HG03565 (cell line): ENCODE results near the gene SLC12A7.
"Not testable (repeated sequence)": the region's sequence is repeated elsewhere in the genome, so short reads cannot be mapped to it uniquely, and the experiment has no call there.

ENCODE experiments used
- ATAC-seq: cut with Tn5 transposase; IDR thresholded peaks from one replicate; pipeline ENCODE4 v1.9.1; 2021; ENCODE audit warnings: mild to moderate bottlenecking, moderate library complexity; ENCODE audit not compliant: unreplicated experiment

Gene SLC12A7

DNA sequence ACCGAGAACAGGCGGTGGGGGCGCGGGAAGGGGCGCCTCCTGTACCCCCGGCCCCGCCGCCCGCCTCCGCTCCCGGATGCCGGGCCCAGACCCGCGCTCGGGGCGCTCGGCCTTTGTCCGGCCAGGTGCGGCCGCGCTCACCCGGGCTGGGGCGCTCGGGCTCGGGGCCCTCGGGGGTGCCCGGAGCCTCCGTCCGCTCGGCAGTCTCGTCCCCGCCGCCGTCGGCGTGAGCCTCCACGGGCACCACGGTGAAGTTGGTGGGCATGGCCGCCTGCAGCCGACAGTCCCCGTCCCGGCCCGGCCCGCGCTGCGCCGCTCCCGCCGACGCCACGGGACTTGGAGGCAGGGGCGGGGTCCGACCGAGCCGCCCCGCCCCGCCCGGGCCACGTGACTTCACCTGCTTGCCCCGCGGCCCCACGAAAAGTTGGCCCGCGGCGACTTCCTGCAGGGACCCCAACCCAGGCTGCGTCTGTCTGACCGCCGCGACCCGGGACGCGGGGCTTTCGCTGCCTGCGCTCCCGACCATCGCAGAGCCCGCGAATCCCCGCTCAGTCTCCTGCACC, at the start of gene SLC12A7:
TSS of gene SLC12A7 (minus strand) at position 337 of the 563 bp plus-strand sequence. CDS start at position 265, 72 bp downstream.
- peak; percentile 50 for ATAC-seq

DNA sequence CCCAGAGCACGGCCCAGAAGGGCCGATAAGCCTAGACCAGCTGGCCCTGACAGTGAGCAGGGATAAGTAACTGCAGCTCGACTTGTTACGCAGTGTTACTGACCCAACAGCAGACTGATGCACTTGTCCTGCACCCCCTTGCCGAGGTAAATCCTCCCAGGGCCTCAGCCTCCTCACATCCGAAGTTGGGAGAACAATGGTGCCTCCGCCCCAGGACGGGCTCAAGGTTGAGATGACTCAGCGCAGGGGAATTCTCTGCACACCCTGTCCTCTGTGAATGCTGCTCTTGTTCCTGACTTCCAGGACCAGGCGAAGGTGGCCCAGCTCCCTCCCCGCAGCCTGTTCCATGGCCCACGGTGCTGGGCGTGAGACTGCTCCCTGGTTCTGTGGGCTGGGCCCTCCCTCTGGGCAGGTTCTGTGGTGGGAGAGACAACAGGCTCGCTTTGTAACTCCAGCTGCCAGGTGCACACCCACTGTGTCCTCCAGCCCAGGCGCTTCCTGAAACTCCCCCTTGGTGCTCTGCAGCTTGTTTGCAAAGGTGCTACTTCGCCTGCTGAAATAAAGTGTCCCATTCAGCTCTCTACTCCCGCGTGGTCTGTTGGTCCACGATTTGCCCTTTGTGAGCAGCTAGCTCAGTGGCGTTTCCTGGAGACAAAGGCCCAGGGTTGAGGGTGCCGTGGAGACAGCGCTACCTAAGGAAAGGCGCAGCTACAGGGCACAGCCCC, 49.4 kb upstream of the SLC12A7 start:
- ATAC-seq: no peak

DNA sequence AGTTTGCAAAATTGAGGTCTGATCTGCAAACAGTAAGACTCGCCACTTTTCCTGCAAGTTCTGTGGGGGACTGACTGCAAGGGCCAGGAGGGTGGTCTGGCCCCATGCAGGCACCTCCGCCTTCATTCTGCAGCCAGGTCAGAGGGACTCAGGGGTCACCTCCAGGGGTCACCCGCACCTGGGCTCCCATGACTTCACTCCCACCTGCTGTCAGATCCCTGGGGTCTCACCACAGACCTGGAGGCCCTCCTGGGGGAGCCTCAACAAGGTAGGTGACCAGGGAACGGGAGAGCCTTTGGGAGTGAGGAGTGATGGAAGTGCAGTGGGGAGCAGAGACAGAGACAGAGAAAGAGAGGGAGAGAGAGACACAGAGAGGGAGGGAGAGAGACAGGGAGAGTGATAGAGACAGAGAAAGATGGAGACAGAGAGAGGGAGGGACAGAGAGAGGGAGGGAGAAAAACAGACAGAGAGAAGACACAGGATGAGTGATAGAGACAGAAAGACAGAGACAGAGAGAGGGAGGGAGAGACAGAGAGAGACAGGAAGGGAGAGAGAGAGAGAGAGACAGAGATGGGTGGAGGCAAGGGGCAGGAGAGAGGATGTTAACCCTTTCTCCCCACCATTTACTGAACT, 48.0 kb upstream of the SLC12A7 start:
- ATAC-seq: no peak

DNA sequence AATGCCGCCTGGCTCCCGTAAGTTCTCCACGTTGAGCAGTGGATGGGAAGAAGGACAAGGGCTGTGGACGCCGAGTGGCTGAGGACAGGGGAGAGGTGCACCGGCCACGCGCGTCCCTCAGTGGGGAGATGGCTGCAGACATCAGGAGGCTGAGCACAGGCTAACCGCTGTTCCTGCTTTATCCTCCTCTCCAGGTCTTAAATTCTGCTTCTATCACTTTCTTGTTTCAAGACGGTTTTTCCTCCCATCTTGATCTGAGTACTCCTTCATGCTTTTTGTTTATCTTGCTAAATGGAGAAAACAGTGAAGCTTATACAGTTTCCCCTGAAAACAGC, 47.4 kb upstream of the SLC12A7 start:
- ATAC-seq: no peak

DNA sequence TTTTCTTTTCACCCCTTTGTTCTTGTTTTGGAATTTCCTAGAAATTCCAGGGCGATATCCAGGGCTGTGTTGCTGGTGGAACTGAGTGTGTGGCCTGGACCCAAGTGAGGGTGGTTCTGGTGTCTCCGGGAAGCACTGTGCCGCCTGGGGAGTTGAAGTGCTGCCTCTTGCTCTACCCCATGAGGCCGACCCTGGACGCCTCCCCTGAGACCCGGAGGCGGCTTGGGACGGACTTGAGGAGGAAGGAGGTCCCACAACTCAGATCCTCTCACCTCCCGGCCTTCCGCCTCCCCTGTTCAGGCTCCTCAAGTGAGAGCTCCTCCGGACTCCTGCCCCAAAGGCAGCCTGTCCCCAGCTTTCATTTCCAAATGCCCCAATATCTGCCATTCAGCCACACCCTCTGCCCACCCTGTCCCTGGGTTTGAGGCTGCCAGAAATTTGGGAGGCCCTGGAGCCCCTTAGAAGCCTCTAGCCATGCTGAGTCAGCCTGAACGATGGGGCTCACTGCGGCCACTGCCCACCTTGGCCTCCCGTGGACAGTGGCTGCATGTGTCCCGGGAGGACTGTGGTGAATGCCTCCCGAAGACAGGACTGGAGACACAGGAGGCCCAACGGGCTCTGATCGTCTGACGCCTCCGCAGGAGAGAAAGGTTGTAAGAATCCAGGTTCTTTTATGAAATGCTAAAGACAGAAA, 46.9 kb upstream of the SLC12A7 start:
- ATAC-seq: no peak

DNA sequence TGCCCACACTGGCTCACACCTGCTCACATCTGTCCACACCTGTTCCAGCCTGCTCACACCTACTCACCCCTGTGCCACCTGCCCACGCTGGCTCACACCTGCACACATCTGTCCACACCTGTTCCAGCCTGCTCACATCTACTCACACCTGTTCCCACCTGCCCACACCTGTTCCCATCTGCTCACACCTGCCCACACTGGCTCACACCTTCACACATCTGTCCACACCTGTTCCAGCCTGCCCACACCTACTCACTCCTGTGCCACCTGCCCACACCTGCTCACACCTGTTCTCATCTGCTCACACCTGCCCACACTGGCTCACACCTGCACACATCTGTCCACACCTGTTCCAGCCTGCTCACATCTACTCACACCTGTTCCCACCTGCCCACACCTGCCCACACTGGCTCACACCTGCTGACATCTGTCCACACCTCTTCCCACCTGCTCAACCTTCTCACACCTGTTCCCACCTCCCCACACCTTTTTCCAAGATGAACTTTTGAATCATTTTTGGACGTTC, 45.7 kb upstream of the SLC12A7 start:
- ATAC-seq: not testable (repeated sequence)

DNA sequence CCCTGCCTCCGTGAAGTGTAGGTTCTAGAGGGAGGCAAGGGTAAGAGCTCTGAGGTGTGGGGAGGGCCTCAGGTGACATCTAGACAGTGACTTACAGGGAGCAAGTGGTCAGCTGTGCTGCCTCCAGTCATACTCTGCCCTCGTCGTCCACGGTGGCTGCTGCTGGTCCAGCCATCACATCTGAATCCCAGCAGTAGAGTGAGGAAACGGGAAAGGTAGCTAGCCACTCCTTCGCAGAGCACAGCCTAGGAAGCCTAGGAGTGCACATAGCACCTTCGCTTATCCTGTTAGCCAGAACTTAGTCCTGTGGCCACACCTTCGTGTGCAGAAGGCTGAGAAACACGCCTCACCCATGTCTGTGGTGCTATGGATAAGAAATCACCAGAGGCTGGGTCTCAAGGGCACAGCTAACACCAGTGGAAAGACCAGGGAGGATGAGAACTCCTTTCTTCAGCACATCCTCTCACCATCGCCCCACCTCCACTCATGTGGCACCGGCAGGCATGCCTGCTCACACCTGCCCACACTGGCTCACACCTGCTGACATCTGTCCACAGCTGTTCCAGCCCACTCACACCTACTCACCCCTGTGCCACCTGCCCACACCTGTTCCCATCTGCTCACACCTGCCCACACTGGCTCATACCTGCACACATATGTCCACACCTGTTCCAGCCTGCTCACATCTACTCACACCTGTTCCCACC, 45.0 kb upstream of the SLC12A7 start:
- no peak for ATAC-seq

DNA sequence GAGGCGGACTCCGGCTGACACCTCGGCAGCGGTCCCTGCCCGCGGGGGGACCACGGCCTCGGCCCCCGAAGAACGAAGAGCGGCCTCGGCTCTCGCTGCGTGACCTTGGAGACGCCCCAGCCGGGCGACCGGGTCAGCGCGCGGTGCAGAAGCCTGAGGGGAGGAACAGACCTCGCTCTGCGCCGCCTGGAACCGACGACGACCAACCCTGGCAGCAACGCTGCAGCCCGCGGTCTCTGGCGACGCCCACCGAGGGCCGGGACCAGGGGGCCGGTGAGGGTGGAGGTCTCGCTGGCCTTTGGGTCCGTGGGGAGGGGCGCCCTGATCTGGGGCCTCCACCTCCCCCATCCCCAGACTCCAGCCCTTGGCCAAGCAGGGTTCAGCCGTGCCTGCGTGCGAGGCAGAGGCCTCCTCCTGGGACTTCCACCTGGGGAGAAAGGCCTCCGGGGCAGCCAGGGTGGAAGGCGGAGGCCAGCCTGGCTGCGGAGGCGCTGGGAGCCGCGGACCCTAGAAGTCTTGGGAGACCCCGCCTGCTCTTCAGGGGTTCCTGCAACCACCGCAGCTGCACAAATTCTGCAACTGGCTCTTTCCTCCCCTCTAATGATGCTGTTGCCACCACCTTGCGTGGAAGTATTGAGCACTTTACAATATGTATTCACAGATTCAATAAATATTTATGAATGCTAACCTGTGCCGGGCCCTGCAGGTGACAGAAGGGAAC, 44.3 kb upstream of the SLC12A7 start:
- ATAC-seq: no peak

DNA sequence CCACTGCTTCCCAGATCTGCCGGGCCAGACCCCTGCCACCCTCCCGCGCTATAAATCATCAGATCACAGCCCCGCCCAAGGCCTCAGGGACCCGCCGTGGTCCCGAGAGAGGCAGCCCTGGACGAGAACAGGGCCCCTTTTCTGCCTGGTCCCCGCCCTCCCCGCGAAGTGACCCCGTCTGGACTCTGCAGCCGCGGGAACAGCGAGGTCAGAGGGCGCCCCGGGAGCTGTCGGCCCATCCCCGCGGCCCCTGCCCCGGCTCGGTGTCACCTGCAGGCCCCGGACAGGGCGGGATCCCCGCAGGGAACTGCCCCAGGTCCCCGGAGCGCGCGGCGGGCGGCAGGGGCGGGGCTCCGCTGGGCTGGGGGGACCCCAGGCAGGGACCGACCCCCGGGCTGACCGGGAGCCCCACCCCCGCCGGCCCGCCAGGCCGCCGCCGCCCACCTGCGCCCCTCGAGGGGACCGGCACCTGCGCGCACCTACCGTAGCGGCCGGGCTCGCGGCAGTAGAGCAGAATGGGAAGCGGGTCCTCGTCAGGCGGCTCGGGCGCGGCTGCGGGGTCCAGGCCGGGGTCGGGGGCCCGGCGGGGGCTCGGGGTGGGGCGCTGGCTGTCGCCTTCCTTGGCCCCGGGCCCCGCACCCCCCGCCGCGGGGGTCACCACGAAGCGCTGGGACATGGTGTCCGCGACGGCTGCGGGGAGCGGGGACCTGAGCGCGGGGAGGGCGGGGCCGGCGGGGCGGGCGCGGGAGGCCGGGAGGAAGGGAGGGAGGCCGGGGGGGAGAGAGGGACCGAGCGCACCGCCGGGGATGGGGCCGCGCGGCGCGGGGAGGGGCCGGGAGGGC, 43.5 kb upstream of the SLC12A7 start:
- no peak for ATAC-seq

DNA sequence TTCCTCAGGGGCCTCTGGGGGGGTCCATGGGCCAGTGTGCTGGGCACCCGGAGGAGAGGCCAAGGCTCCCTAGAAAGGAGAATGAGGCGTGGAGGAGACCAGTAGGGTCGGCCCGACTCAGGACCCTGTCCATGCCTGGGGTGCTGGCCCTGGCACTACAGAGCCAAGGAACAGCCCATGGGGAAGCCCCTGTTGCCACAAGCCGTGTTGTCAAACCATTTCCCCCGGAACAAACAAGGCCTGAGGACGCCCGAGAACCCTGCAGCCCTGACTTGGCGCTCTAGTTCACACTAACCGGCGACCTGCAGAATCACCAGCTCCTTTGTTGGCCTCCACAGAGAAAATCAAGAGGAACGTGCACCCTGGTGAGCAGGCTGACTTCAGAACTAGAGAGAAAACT, 41.6 kb upstream of the SLC12A7 start:
- ATAC-seq: no peak

DNA sequence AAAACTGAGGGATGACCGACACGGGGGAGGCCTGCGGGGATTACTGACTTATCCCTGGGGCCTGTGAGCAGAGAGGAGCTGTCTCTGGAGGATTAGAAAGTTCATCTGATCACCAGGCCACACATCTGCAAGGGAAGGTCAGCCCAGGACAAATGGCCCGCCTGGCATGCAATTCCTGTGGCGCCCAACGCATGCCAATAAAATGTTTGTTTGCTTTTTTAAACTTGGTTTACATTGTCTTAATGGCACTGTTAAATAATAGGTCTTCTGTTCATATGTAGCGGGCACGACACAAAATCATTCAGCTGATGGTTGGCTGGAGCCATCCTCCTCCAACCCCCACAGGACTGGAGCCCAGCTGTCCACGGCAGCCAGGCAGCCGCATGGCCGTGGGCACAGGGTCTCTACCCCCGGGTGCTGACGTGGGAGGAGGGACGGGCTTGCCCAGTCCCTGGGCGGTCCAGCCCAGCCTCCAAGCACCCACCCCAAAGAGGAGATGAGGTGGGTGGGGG, 41.0 kb upstream of the SLC12A7 start:
- no peak for ATAC-seq

DNA sequence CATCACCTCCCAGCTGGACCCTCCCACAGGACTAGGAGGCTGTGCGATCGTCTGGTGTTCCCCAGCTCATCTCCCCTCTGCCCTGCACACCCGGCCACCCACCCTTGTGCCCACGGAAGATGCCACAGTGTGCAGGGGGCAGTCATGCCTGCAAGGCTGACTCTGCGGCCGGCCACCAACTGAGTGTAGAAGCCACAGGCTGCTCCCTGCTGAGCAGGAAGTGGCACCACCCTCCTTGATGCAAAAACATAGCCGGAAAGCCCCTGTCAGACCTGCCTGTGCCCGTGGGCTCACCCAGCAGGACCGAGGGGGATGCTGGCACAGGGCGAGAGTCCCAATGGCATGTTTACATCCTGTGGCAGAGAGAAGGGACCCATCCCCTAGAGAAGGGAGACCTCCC, 40.3 kb upstream of the SLC12A7 start:
- ATAC-seq: no peak

DNA sequence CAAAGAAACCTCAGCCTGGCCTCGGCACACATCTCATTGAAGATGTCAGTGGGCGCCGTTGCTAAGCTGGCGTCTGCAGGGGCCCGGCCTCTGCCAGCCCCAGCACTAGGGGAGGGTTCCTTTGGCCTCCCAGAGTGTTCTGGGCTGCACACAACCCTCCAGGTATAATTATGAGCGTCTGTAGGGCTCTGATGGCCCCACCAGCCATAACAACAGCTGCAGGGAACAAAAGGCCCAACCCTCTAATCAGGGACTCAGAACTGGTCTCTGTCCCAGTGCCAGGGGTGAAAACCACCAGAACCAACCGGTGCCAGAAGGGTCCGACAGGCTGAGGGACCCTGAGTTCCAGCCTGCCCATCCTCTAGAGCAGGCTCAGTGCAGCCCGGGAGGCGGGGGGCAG, 39.5 kb upstream of the SLC12A7 start:
- no peak for ATAC-seq

DNA sequence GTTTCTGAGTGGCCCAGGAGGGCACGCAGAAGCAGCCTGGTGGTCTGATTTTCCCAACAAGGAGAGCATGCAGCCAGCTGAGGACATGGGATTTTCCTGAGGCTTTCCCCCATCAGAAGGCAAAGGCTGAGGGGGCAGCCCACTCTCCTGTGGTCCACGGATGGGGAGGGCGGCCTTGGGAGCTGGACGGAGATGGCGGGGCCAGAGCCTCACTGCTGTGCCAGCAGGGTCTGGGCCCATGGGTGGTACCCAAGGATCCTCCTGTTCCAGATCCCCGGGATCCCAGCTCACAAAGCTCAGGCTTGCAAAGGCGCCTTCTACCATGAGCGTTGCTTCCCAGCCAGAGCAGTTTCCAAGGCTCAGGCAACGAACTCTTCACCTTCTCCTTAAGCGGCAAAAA, 39.0 kb upstream of the SLC12A7 start:
- ATAC-seq: no peak

DNA sequence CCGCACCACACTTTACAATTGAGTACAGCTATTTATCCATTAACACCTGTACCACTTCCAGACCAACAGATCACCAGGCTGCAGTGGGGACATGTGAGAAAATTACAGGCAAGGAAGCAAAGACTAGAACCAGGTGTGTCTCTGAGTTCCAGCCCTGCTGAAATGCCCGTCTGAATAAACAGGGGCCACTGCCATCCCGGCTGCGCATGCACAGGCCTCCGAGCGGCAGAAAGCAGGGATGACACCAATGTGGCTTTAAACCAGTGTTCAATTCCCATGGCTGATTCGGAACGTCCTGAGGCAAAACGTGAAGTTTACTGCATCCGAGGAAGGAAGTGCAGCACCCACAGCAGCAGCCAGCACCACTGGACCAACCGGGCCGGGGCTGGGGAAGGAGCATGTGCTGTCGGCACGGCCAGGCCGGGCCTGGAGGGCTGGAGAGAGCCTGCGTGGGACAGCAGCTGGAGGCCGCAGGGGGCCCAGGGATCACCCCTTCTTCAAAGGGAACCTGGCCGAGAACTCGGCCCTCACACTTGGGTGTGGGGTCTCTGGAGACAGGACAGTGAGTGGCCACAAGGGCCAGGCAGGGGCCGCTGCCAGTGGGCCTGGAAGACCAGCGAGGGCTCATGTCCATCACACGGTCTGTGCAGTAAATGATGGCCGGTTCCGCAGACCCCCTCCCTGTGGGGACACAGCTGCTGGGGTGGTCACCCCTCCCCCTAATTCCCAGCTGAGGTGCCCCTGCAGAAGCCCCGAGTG, 33.0 kb upstream of the SLC12A7 start:
- no peak for ATAC-seq

DNA sequence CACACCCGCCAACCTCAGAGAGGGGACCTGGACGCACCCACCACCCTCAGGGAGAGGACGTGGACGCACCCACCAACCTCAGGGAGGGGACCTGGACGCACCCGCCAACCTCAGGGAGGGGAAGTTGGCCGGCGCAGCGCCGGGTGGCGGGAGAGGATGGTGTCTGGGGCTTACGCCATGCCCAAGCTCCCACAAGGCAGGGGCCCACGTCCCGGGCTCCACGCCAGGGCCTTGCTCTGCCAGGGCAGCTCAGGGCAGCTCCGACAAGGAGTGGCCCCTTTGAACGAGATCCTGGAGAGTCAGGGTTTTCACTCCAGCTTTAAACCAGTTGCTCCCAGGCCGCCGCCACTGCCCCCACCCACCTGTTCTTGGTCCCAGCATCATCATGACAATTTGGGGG, 32.2 kb upstream of the SLC12A7 start:
- ATAC-seq: no peak

DNA sequence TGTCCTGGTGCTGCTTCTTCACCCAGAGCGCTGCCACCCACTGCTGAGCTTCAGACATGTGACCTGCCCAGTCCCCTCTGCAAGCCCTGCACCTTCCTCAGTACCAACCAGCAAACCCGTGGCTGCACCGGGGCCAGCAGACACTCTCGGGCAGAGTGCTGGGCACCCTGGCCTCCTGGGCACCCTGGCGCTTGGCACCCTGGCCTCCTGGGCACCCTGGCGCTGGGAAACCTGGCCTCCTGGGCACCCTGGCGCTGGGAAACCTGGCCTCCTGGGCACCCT, 31.7 kb upstream of the SLC12A7 start:
- no peak for ATAC-seq

DNA sequence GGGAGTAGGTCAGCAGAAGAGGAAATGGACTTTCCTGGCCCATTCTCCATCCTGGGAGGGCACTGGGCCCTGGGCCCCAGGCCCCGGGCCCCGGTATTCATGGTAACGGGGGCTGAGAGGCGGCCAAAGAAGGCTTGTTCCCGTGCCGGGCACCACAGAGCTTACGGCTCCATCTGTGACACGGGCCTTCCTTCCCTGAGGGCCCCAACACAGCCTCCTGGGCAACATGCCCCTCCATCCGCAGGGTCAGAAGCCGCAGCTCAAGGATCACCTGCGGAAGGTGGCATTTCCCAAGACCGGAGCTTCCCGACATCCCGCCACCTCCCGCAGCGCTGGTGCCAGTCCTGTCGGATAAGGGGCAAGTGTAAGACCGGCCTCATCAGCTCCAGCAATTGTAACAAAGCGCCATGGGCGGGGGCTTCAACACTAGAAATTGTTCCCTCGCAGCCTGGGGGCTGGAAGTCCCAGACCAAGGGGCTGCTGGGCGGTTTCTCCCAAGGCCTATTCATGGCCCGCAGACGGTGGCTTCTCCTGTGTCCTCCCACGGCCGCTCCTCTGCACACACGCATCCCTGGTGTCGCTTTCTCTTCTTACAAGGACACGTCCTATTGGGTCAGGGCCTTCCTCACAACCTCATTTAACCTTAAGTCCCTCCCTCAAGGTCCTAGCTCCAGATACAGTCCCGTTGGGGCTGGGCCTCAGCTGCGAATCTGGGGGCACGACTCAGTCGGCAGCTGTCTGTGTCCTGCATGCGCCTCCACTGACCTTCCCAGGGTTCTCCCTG, 31.2 kb upstream of the SLC12A7 start:
- no peak for ATAC-seq
